HCT116 (cell line): ENCODE data around the gene FMO2. TPM values are rescaled to one million over a fixed set of nuclear protein-coding genes. Genes with fewer than 3 reads are reported as not detected.

Source experiments
- ATAC-seq: fragments of 200-7000 bp; cut with Tn5 transposase; 2 replicates; pipeline ENCODE4 v1.9.1; 2020; ENCODE audit warnings: mild to moderate bottlenecking, moderate library complexity
- BruUV-seq: library from RNA; stranded (reverse); fragments of 400-500 nt; replicated peaks from 2 replicates; lab custom pipeline; 2021; lab: Mats Ljungman, UMichigan
- CTCF ChIA-PET: fragments of 300-600 bp; sonication (Branson Sonifier 250); formaldehyde crosslinking; loops from one replicate; lab custom pipeline; 2021; ENCODE audit warnings: antibody characterized with exemption; lab: Charles Lee
- POLR2A ChIA-PET: fragments of 300-600, 350-600 bp; sonication (Branson Sonifier 250); formaldehyde crosslinking; loops from one replicate; lab custom pipeline; 2021; ENCODE audit warnings: antibody characterized with exemption; lab: Charles Lee
- RAD21 ChIA-PET, 2 experiments: fragments of 300-600 bp; sonication (Branson Sonifier 250); formaldehyde crosslinking; loops; one replicate each; lab custom pipeline; 2023; ENCODE audit warnings: low total read pairs in 2 of 2; ENCODE audit not compliant: uncharacterized antibody in 2 of 2, unreplicated experiment in 2 of 2, low non-redundant PET in 1 of 2; lab: Charles Lee
- DNase-seq: peaks from one replicate; pipeline ENCODE4 v3.0.0-alpha.2; 2010; ENCODE audit warnings: low read depth, low spot score
- H2AFZ ChIP-seq: fragments of 200-600 bp; shearing (Covaris generic), sonication (generic); 2 replicates; pipeline ENCODE4 v1.6.1; 2017; ENCODE audit warnings: low read depth, mixed run types, mixed read lengths, antibody characterized with exemption, low read length; ENCODE audit not compliant: poor library complexity, severe bottlenecking
- H3K27ac ChIP-seq: 2 replicates; pipeline ENCODE4 v1.5.1; 2012; ENCODE audit warnings: low read depth, low read length
- H3K27me3 ChIP-seq: fragments of 200-600 bp; sonication (generic); 2 replicates; pipeline ENCODE4 v1.6.1; 2016; ENCODE audit warnings: mixed run types, low read length, mixed read lengths; ENCODE audit not compliant: insufficient read depth
- H3K36me3 ChIP-seq, 2 experiments: fragments of 200-500 bp in 1 of 2; fragments of 200-600 bp in 1 of 2; sonication (Bioruptor generic) in 1 of 2; sonication (generic) in 1 of 2; 2 replicates each; pipeline versions ENCODE4 v1.5.1 to v1.6.1; 2014 to 2016; ENCODE audit warnings: low read length in 2 of 2, inconsistent platforms in 1 of 2, mixed read lengths in 1 of 2, mixed run types in 1 of 2; ENCODE audit not compliant: insufficient read depth in 2 of 2, control insufficient read depth in 1 of 2
- H3K4me1 ChIP-seq, 2 experiments: fragments of 200-600 bp in 1 of 2; sonication (generic) in 1 of 2; 2 replicates each; pipeline versions ENCODE4 v1.5.1 to v1.6.1; 2012 to 2017; ENCODE audit warnings: low read length in 2 of 2, inconsistent platforms in 1 of 2, mild to moderate bottlenecking in 1 of 2, mixed read lengths in 1 of 2, mixed run types in 1 of 2, moderate library complexity in 1 of 2; ENCODE audit not compliant: insufficient read depth in 2 of 2, control insufficient read depth in 1 of 2
- H3K4me2 ChIP-seq: fragments of 200-600 bp; sonication (generic); 2 replicates; pipeline ENCODE4 v1.6.1; 2017; ENCODE audit warnings: mixed run types, low read length, mixed read lengths
- H3K4me3 ChIP-seq, 2 experiments: fragments of 200-600 bp in 1 of 2; sonication (generic) in 1 of 2; replicated peaks in 1 of 2; 2 replicates each; pipeline ENCODE4 v1.5.1; 2011 to 2016; ENCODE audit warnings: low read length in 2 of 2, control low read depth in 1 of 2, low read depth in 1 of 2, mild to moderate bottlenecking in 1 of 2, mixed read lengths in 1 of 2, mixed run types in 1 of 2
- H3K79me2 ChIP-seq: fragments of 200-600 bp; sonication (generic); 2 replicates; pipeline ENCODE4 v1.6.1; 2017; ENCODE audit warnings: mild to moderate bottlenecking, mixed run types, low read length, moderate library complexity, mixed read lengths; ENCODE audit not compliant: insufficient read depth
- H3K9ac ChIP-seq: fragments of 200-600 bp; sonication (generic); 2 replicates; pipeline ENCODE4 v1.6.1; 2016; ENCODE audit warnings: low read length, mixed read lengths
- H3K9me2 ChIP-seq: fragments of 200-600 bp; sonication (generic), shearing (Covaris generic); 2 replicates; pipeline ENCODE4 v1.6.1; 2017; ENCODE audit warnings: mixed run types, mild to moderate bottlenecking, moderate library complexity; ENCODE audit not compliant: insufficient read depth
- H3K9me3 ChIP-seq, 2 experiments: fragments of 200-500 bp in 1 of 2; fragments of 200-600 bp in 1 of 2; sonication (Bioruptor generic) in 1 of 2; sonication (generic) in 1 of 2; 2 replicates each; pipeline ENCODE4 v1.6.1; 2014 to 2017; ENCODE audit warnings: low read length in 2 of 2, mixed read lengths in 2 of 2, inconsistent platforms in 1 of 2, low read depth in 1 of 2, mild to moderate bottlenecking in 1 of 2, mixed run types in 1 of 2, moderate library complexity in 1 of 2; ENCODE audit not compliant: control insufficient read depth in 1 of 2, insufficient read depth in 1 of 2
- H4K20me1 ChIP-seq: fragments of 200-600 bp; sonication (generic), shearing (Covaris generic); 2 replicates; pipeline ENCODE4 v1.6.1; 2017; ENCODE audit warnings: mixed run types, mild to moderate bottlenecking, moderate library complexity; ENCODE audit not compliant: insufficient read depth
- CEBPB ChIP-seq: IDR thresholded peaks from 2 replicates; pipeline ENCODE4 v1.6.1; 2012; ENCODE audit warnings: low read depth
- EGR1 ChIP-seq: IDR thresholded peaks from 2 replicates; pipeline ENCODE4 v1.6.1; 2012; ENCODE audit warnings: low read depth
- ELF1 ChIP-seq: IDR thresholded peaks from 2 replicates; pipeline ENCODE4 v1.6.1; 2012; ENCODE audit warnings: low read depth, borderline replicate concordance
- FOSL1 ChIP-seq: IDR thresholded peaks from 2 replicates; pipeline ENCODE4 v1.6.1; 2012; ENCODE audit warnings: low read depth
- JUND ChIP-seq: IDR thresholded peaks from 2 replicates; pipeline ENCODE4 v1.6.1; 2012
- POLR2A ChIP-seq: IDR thresholded peaks from 2 replicates; pipeline ENCODE4 v1.7.0; 2011; ENCODE audit warnings: borderline replicate concordance; ENCODE audit not compliant: insufficient read depth, insufficient read length; ENCODE audit errors: extremely low read depth
- SIN3A ChIP-seq: IDR thresholded peaks from 2 replicates; pipeline ENCODE4 v1.6.1; 2012; ENCODE audit warnings: low read depth
- SRF ChIP-seq: IDR thresholded peaks from 2 replicates; pipeline ENCODE4 v1.6.1; 2012; ENCODE audit warnings: low read depth
- TCF7L2 ChIP-seq: IDR thresholded peaks from 2 replicates; pipeline ENCODE4 v1.7.0; 2011; ENCODE audit warnings: borderline replicate concordance, inconsistent platforms; ENCODE audit not compliant: insufficient read depth, insufficient read length; ENCODE audit errors: extremely low read depth
- ZBTB33 ChIP-seq: IDR thresholded peaks from 2 replicates; pipeline ENCODE4 v1.6.1; 2011; ENCODE audit warnings: mild to moderate bottlenecking, low read length, moderate library complexity; ENCODE audit not compliant: insufficient replicate concordance; ENCODE audit errors: extremely low read depth
- ZFX ChIP-seq: fragments of 450-650 bp; IDR thresholded peaks from 2 replicates; pipeline ENCODE4 v1.6.1; 2017
- intact Hi-C: fragments of 100-400 bp; cut with micrococcal nuclease; formaldehyde crosslinking; loops from 2 replicates; pipeline ENCODE4 v1.10.0; 2022
- total RNA-seq: library from RNA; stranded (reverse); gene quantifications from one replicate; pipeline ENCODE4 v1.2.1, GENCODE V29; 2021; ENCODE audit not compliant: unreplicated experiment
- TF ChIP-seq, protein P1 (sequence below), 3 experiments: fragments of 200-600 bp in 1 of 3; sonication (generic) in 1 of 3; IDR thresholded peaks in 2 of 3; conservative IDR thresholded peaks in 1 of 3; 2 replicates each; pipeline ENCODE4 v1.5.1; 2012 to 2017; ENCODE audit warnings: low read depth in 2 of 3, low read length in 2 of 3, antibody characterized with exemption in 1 of 3, borderline replicate concordance in 1 of 3, control low read depth in 1 of 3, mild to moderate bottlenecking in 1 of 3, mixed read lengths in 1 of 3, mixed run types in 1 of 3, moderate library complexity in 1 of 3; ENCODE audit not compliant: insufficient read depth in 1 of 3
- TF ChIP-seq, protein P2 (sequence below): IDR thresholded peaks from 2 replicates; pipeline ENCODE4 v1.6.1; 2012; ENCODE audit warnings: low read depth

The FMO2 gene
- total RNA-seq, 1 experiment from 2014 or later: 0.30 TPM

- CTCF ChIA-PET: interaction anchor here (1.7 to 2.1 kb wide), 2 partner anchors 12 to 56 kb away, joined by 5 to 11 read pairs; partner anchors contain the start of gene FMO4
These were observed 72.5 kb downstream of the FMO2 start for GRCh38 chr1:171257607-171258076.

GRCh38 chr1:171258429-171258828 lies 73.3 kb downstream of the FMO2 start:
- RAD21 ChIA-PET: no interaction called here
- H2AFZ ChIP-seq: no peak overlapping the region
- no peak overlapping the region for H3K27ac ChIP-seq
- H3K9me2 ChIP-seq: no peaks in the 10 kb centered on the region
- ATAC-seq (no peak), DNase-seq (no peak)
- H4K20me1 ChIP-seq: no peaks in the 10 kb centered on the region
- H3K9me3 ChIP-seq: no peaks in the 10 kb centered on the region
- no TSS peak for BruUV-seq
- intact Hi-C loops: no loop called here
- H3K79me2 ChIP-seq: no peaks in the 10 kb centered on the region
- H3K4me3 ChIP-seq: no peak overlapping the region
- POLR2A ChIA-PET: no interaction called here
- no peak overlapping the region for H3K4me2 ChIP-seq
- H3K4me1 ChIP-seq: no peaks in the 10 kb centered on the region; a peak in 1 of 4 replicates
- no peaks in the 10 kb centered on the region for H3K27me3 ChIP-seq
- H3K9ac ChIP-seq: no peak overlapping the region
- CTCF ChIA-PET: interaction anchor here (1.7 to 2.1 kb wide), 2 partner anchors 13 to 55 kb away, joined by 5 to 11 read pairs; partner anchors contain the start of gene FMO4
- H3K36me3 ChIP-seq: no peaks in the 10 kb centered on the region
- no peak for TF ChIP-seq POLR2A
- TF ChIP-seq, protein P1, sequence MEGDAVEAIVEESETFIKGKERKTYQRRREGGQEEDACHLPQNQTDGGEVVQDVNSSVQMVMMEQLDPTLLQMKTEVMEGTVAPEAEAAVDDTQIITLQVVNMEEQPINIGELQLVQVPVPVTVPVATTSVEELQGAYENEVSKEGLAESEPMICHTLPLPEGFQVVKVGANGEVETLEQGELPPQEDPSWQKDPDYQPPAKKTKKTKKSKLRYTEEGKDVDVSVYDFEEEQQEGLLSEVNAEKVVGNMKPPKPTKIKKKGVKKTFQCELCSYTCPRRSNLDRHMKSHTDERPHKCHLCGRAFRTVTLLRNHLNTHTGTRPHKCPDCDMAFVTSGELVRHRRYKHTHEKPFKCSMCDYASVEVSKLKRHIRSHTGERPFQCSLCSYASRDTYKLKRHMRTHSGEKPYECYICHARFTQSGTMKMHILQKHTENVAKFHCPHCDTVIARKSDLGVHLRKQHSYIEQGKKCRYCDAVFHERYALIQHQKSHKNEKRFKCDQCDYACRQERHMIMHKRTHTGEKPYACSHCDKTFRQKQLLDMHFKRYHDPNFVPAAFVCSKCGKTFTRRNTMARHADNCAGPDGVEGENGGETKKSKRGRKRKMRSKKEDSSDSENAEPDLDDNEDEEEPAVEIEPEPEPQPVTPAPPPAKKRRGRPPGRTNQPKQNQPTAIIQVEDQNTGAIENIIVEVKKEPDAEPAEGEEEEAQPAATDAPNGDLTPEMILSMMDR (IDR thresholded peaks at IDR 0.05 in 2 of 3, conservative IDR thresholded peaks at IDR 0.05 in 1 of 3; ENCODE audit: borderline replicate concordance in 1 of 3, insufficient read depth in 1 of 3, low read depth in 2 of 3, low read length in 2 of 3): no peak
- TF ChIP-seq ZFX: no peak
- TF ChIP-seq, protein P2, sequence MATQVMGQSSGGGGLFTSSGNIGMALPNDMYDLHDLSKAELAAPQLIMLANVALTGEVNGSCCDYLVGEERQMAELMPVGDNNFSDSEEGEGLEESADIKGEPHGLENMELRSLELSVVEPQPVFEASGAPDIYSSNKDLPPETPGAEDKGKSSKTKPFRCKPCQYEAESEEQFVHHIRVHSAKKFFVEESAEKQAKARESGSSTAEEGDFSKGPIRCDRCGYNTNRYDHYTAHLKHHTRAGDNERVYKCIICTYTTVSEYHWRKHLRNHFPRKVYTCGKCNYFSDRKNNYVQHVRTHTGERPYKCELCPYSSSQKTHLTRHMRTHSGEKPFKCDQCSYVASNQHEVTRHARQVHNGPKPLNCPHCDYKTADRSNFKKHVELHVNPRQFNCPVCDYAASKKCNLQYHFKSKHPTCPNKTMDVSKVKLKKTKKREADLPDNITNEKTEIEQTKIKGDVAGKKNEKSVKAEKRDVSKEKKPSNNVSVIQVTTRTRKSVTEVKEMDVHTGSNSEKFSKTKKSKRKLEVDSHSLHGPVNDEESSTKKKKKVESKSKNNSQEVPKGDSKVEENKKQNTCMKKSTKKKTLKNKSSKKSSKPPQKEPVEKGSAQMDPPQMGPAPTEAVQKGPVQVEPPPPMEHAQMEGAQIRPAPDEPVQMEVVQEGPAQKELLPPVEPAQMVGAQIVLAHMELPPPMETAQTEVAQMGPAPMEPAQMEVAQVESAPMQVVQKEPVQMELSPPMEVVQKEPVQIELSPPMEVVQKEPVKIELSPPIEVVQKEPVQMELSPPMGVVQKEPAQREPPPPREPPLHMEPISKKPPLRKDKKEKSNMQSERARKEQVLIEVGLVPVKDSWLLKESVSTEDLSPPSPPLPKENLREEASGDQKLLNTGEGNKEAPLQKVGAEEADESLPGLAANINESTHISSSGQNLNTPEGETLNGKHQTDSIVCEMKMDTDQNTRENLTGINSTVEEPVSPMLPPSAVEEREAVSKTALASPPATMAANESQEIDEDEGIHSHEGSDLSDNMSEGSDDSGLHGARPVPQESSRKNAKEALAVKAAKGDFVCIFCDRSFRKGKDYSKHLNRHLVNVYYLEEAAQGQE: no peak
- no peak for TF ChIP-seq JUND
- TF ChIP-seq ELF1: no peak
- no peak for TF ChIP-seq SRF
- no peak for TF ChIP-seq ZBTB33
- TF ChIP-seq TCF7L2: no peak
- TF ChIP-seq FOSL1: no peak
- no peak for TF ChIP-seq EGR1
- TF ChIP-seq CEBPB: no peak

More at GRCh38 chr1:171257607-171258076, 72.5 kb downstream of the FMO2 start:
- no peak for TF ChIP-seq SIN3A
- TF ChIP-seq TCF7L2: no peak
- no peak for TF ChIP-seq CEBPB
- H3K4me2 ChIP-seq: no peak overlapping the region
- H3K27ac ChIP-seq: no peak overlapping the region
- no peaks in the 10 kb centered on the region for H3K9me3 ChIP-seq
- no peaks in the 10 kb centered on the region for H3K79me2 ChIP-seq
- H3K27me3 ChIP-seq: no peaks in the 10 kb centered on the region
- no peaks in the 10 kb centered on the region for H4K20me1 ChIP-seq
- intact Hi-C loops: no loop called here
- no peak for DNase-seq
- ATAC-seq: no peak
- H3K4me3 ChIP-seq: no peak overlapping the region
- H3K36me3 ChIP-seq: no peaks in the 10 kb centered on the region
- ChIA-PET POLR2A (no interaction called here), RAD21 (no interaction called here)
- no peak overlapping the region for H2AFZ ChIP-seq
- no peaks in the 10 kb centered on the region; a peak in 1 of 4 replicates for H3K4me1 ChIP-seq
- H3K9ac ChIP-seq: no peak overlapping the region
- no TSS peak for BruUV-seq
- H3K9me2 ChIP-seq: no peaks in the 10 kb centered on the region
